KOPT-K1 (cell line): ENCODE data around the gene ZC3H15.

Source experiments
- H3K27ac ChIP-seq: fragments of 200-600 bp; sonication (generic); 2 replicates; pipeline ENCODE4 v1.5.1; 2016; ENCODE audit warnings: antibody characterized with exemption, mild to moderate bottlenecking, low read depth, low read length; ENCODE audit not compliant: poor library complexity, severe bottlenecking
- H3K36me3 ChIP-seq: fragments of 200-600 bp; sonication (generic); 2 replicates; pipeline ENCODE4 v1.5.1; 2017; ENCODE audit warnings: antibody characterized with exemption, mild to moderate bottlenecking, low read length, moderate library complexity; ENCODE audit not compliant: insufficient read depth
- H3K9me3 ChIP-seq: fragments of 200-600 bp; sonication (generic); 2 replicates; pipeline ENCODE4 v1.5.1; 2017; ENCODE audit warnings: antibody characterized with exemption, low read length, mild to moderate bottlenecking; ENCODE audit not compliant: insufficient read depth, poor library complexity, severe bottlenecking

ZC3H15 gene

DNA sequence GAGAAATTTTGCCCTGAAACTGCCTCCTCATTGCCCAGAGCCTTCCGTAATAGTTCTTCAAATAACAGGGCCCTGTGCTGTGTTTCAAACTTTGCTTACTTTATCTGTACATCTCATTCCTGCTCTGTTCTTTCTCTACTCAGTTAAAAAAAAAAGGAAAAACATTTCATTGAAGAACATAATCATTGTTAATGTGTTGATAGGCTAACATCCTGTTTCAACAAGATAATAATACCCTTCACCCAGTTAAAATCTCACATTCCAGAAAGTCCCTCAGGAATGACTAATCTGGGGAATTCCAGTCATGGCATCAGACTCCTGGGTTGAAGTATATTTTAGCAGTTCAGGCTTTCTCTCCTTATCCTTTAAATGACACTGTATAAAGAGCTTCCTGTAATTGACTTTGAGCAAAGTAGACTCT is 58.2 kb downstream of the ZC3H15 start:
- no peaks in the 10 kb centered on the region for H3K9me3 ChIP-seq
- no peak overlapping the region for H3K27ac ChIP-seq
- no peaks in the 10 kb centered on the region for H3K36me3 ChIP-seq

DNA sequence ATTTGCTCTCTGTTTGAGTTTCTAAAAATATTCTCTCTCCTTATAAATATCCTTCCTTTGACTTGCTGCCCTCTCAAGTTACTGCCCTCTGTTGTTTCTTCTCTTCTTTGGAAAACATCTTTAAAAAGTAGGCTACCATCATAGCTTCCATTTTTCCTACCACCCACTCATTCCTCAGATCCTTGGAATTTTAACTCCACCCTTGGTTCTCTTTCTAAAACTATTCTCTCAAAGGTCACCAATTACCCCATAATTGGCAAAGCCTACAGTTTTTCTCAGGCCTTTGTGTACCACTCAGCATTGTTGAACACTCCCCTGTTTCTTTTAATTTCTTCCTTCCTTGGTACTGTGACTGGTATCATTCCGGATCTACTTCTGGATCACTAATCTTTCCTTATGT is 60.8 kb downstream of the ZC3H15 start:
- Histone ChIP-seq H3K27ac (no peak overlapping the region), H3K36me3 (no peaks in the 10 kb centered on the region), H3K9me3 (no peaks in the 10 kb centered on the region)

DNA sequence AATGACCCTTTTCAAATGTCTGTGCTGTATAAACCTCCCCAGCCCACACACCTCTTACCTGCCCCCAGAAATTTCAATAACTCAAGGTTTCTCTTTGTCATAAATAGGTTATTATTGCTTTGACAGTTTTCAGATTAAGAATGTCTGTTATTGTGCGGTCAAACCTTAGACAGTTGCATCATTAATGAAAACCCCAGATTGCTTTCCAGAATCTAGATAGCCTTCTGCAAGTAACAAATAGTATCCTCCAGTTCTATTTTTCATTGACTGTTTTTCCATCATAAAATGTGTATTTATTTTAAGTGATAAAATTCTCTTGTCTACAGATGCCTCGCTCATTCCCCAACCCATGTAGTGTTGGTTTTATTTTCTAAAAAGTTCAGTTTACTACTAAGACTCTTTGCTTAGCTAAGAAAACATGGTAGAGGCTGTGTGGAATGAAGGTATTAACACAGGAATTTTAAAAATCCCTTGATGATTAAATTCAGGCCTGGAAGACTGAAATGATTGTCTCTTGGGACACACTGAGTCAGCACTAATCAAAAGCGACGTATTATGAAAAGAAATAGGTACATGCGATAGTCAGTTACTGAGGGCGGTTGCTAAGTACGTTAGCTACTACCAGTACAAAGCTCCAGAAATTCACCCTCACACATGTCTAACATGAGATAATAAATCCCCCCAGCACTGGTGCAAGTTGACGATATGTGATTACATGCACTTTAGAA is 65.4 kb downstream of the ZC3H15 start:
- Histone ChIP-seq H3K36me3 (no peaks in the 10 kb centered on the region), H3K9me3 (no peaks in the 10 kb centered on the region), H3K27ac (no peak overlapping the region)

GRCh38 chr2:186554429-186554828 is 68.4 kb downstream of the ZC3H15 start:
- Histone ChIP-seq H3K9me3 (no peaks in the 10 kb centered on the region), H3K27ac (no peak overlapping the region), H3K36me3 (no peaks in the 10 kb centered on the region)

DNA sequence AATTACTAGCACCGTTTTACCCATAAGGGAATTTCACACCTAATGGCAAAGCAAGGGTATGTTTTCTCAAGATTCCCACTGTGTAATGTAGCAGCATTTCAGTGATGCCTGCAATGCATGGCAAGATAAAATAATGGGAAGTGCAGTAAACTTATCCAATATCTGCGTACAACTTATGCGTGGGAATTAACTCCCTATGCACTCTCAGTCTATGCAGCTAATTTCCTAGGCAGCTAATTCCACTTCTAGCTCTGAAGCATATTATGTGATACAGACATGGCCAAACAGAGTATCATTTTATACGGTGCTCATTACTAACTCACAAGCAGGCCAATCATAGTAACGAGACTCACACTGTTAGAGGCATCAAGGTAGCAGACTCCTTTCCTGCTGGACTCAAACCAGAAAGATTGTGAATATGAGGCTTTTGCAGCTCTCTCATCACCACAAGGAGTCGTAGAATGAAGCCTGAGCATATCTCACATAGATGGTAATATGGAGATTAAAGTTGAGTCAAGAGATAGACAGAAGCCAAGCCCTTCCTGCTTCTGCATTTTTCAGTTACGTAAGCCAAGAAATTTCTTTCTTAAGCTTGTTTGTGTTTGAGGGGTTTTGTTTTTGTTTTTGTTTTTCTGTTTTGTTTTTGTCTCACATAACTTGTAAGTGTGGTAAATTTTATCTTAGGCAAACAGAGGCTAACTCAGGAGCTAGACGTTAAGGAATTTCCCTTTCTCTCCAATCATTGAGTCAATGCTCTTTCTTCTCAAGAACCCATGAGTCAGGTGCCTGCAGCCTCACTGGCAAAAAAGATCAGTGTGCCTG is 69.0 kb downstream of the ZC3H15 start:
- Histone ChIP-seq H3K36me3 (no peaks in the 10 kb centered on the region), H3K9me3 (no peaks in the 10 kb centered on the region), H3K27ac (no peak overlapping the region)

- H3K27ac ChIP-seq = no peak overlapping the region
- H3K36me3 ChIP-seq = no peaks in the 10 kb centered on the region
- no peaks in the 10 kb centered on the region for H3K9me3 ChIP-seq
Measured at GRCh38 chr2:186558512-186559276, 72.6 kb downstream of the ZC3H15 start.
